HepG2 (cell line): ENCODE data around the gene SEC14L1. TPM values are rescaled to one million over a fixed set of nuclear protein-coding genes. Genes with fewer than 3 reads are reported as not detected.

ENCODE experiments used
- ATF7-NPFF ChIP-seq: sonication (generic); formaldehyde crosslinking; IDR thresholded peaks from 2 replicates; pipeline ENCODE4 v1.8.1; 2023; ENCODE audit warnings: mild to moderate bottlenecking, low read depth, missing genetic modification reagents, moderate library complexity
- ETV6 ChIP-seq: sonication (generic); formaldehyde crosslinking; conservative IDR thresholded peaks from 2 replicates; pipeline ENCODE4 v1.4.0; 2020; ENCODE audit warnings: missing genetic modification reagents
- GATAD2A ChIP-seq: IDR thresholded peaks from 2 replicates; pipeline ENCODE4 v1.6.1; 2016
- HNRNPUL1 ChIP-seq: fragments of 200-400 bp; formaldehyde crosslinking; IDR thresholded peaks from 2 replicates; pipeline ENCODE4 v1.6.1; 2017; ENCODE audit warnings: low read depth, mild to moderate bottlenecking, low read length, moderate library complexity
- NFKB2 ChIP-seq: sonication (generic); formaldehyde crosslinking; IDR thresholded peaks from 2 replicates; pipeline ENCODE4 v1.4.0; 2020; ENCODE audit warnings: missing genetic modification reagents, borderline replicate concordance
- NKX3-1 ChIP-seq: sonication (generic); formaldehyde crosslinking; IDR thresholded peaks from 2 replicates; pipeline ENCODE4 v1.5.0; 2020; ENCODE audit warnings: missing genetic modification reagents
- NONO ChIP-seq, 2 experiments: fragments of 450-650 bp in 1 of 2; sonication (generic) in 1 of 2; formaldehyde crosslinking in 1 of 2; IDR thresholded peaks in 1 of 2; conservative IDR thresholded peaks in 1 of 2; 2 replicates each; pipeline versions ENCODE4 v1.6.1 to v1.8.0; 2017 to 2022; ENCODE audit warnings: mild to moderate bottlenecking in 1 of 2, missing genetic modification reagents in 1 of 2, moderate library complexity in 1 of 2
- NR0B2 ChIP-seq: sonication (generic); formaldehyde crosslinking; IDR thresholded peaks from 2 replicates; pipeline ENCODE4 v1.4.0; 2020; ENCODE audit warnings: mild to moderate bottlenecking, missing genetic modification reagents
- PHF8 ChIP-seq: sonication (generic); formaldehyde crosslinking; IDR thresholded peaks from 2 replicates; pipeline ENCODE4 v1.5.0; 2020; ENCODE audit warnings: missing genetic modification reagents
- POLR2G ChIP-seq: fragments of 200-400 bp; formaldehyde crosslinking; IDR thresholded peaks from 2 replicates; pipeline ENCODE4 v1.6.1; 2018; ENCODE audit warnings: mild to moderate bottlenecking, low read depth, low read length, moderate library complexity
- SALL1 ChIP-seq: sonication (generic); formaldehyde crosslinking; IDR thresholded peaks from 2 replicates; pipeline ENCODE4 v1.8.0; 2022; ENCODE audit warnings: mild to moderate bottlenecking, missing genetic modification reagents
- SIN3A ChIP-seq: IDR thresholded peaks from 2 replicates; pipeline ENCODE4 v1.6.1; 2011; ENCODE audit warnings: low read depth, mild to moderate bottlenecking, control low read depth, low read length, borderline replicate concordance
- SPEN ChIP-seq: sonication (generic); formaldehyde crosslinking; IDR thresholded peaks from 2 replicates; pipeline ENCODE4 v1.5.1; 2020; ENCODE audit warnings: low read depth, mild to moderate bottlenecking, missing genetic modification reagents
- SRF ChIP-seq: IDR thresholded peaks from 2 replicates; pipeline ENCODE4 v1.6.1; 2011; ENCODE audit warnings: mild to moderate bottlenecking, low read depth, low read length, moderate library complexity
- UBTF ChIP-seq: sonication (generic); formaldehyde crosslinking; IDR thresholded peaks from 2 replicates; pipeline ENCODE4 v1.4.0; 2020; ENCODE audit warnings: mild to moderate bottlenecking, missing genetic modification reagents
- ZBTB14 ChIP-seq: sonication (generic); formaldehyde crosslinking; IDR thresholded peaks from 2 replicates; pipeline ENCODE4 v1.4.0; 2020; ENCODE audit warnings: missing genetic modification reagents
- ZBTB2 ChIP-seq: sonication (generic); formaldehyde crosslinking; IDR thresholded peaks from 2 replicates; pipeline ENCODE4 v1.8.0; 2022; ENCODE audit warnings: low read depth, missing genetic modification reagents
- ZBTB34 ChIP-seq: sonication (generic); formaldehyde crosslinking; IDR thresholded peaks from 2 replicates; pipeline ENCODE4 v1.8.0; 2022; ENCODE audit warnings: mild to moderate bottlenecking, missing genetic modification reagents
- ZNF414 ChIP-seq: sonication (generic); formaldehyde crosslinking; IDR thresholded peaks from 2 replicates; pipeline ENCODE4 v1.5.0; 2020; ENCODE audit warnings: missing genetic modification reagents
- ZNF781 ChIP-seq: sonication (generic); formaldehyde crosslinking; IDR thresholded peaks from 2 replicates; pipeline ENCODE4 v1.5.1; 2020; ENCODE audit warnings: borderline replicate concordance, mild to moderate bottlenecking, missing genetic modification reagents; ENCODE audit errors: not compliant biosample characterization
- ZNF800 ChIP-seq: sonication (generic); formaldehyde crosslinking; IDR thresholded peaks from 2 replicates; pipeline ENCODE4 v1.4.0; 2020; ENCODE audit warnings: missing genetic modification reagents
- polyA plus RNA-seq, 8 experiments: library from polyadenylated mRNA; depleted of rRNA in 3 of 8; stranded (reverse) in 7 of 8; unstranded in 1 of 8; fragments of >200 nt; fragmentation: Illumina TruSeq in 4 of 8; extraction: Trizol in 4 of 8; gene quantifications; 2 replicates each; pipeline versions ENCODE4 v1.2.1 to v1.2.3, GENCODE V29; 2011 to 2016; ENCODE audit warnings: low read depth in 4 of 8, missing spikeins in 1 of 8, mixed read lengths in 1 of 8; ENCODE audit not compliant: insufficient read depth in 1 of 8
- total RNA-seq, 5 experiments: library from RNA; depleted of rRNA; stranded (reverse); fragments of >200 nt; fragmentation: Illumina TruSeq; extraction: Trizol; gene quantifications; 2 replicates each; pipeline ENCODE4 v1.2.3, GENCODE V29; 2016; ENCODE audit warnings: low read depth in 1 of 5

Gene SEC14L1
- total and polyA plus RNA-seq, 2 of the 13 experiments (the other 11 are each of a cell fraction or from before 2014, with no cell fraction given), result 26.3 to 43.9 TPM

GRCh38 chr17:77214743-77215142 lies 74.0 kb downstream of the SEC14L1 start (continued):
- TF ChIP-seq UBTF (CRISPR knock-in tag) (no peak), NONO (IDR thresholded peaks at IDR 0.05) (no peak), NONO (CRISPR knock-in tag; conservative IDR thresholded peaks at IDR 0.05) (peak; percentile 56; the same call in 1 of the 2 replicates), SIN3A (no peak), NFKB2 (no peak), ZBTB34 (CRISPR knock-in tag) (no peak), PHF8 (no peak), ZNF414 (CRISPR knock-in tag) (no peak), GATAD2A (CRISPR knock-in tag) (no peak), ETV6 (CRISPR knock-in tag) (no peak), SALL1 (CRISPR knock-in tag) (0 out of 2 replicates have a peak, but pooled peaks have one; percentile 32), HNRNPUL1 (no peak), SPEN (CRISPR knock-in tag) (no peak), ZNF800 (CRISPR knock-in tag) (no peak), SRF (no peak), ZBTB2 (CRISPR knock-in tag) (no peak), NR0B2 (no peak), NKX3-1 (no peak), POLR2G (peak; percentile 36; the same call in 1 of the 2 replicates), ZNF781 (CRISPR knock-in tag) (no peak), ATF7-NPFF (CRISPR knock-in tag) (no peak), ZBTB14 (no peak)
